ENCODE measurements around the gene AQP3.

Gene AQP3

GRCh38 chr9:33431420-33431819 lies 16.0 kb downstream of the AQP3 start:
- no peak for TF ChIP-seq EZH2phosphoT487 (conservative IDR thresholded peaks at IDR 0.05; ENCODE audit: low read length)
- TF ChIP-seq CTCF (IDR thresholded peaks at IDR 0.05; ENCODE audit: insufficient read depth, low read length, poor library complexity, severe bottlenecking) = no peak
- H2AFZ ChIP-seq (ENCODE audit: low read depth, low read length, severe bottlenecking) = no peak overlapping the region
- no peaks in the 10 kb centered on the region for H3K36me3 ChIP-seq (ENCODE audit: low read length)
- no peaks in the 10 kb centered on the region for H3K9me2 ChIP-seq (replicated peaks; ENCODE audit: insufficient read depth, low read length)
- no peak overlapping the region for H3K27ac ChIP-seq (ENCODE audit: low read depth, low read length)
- H4K20me1 ChIP-seq (ENCODE audit: low read depth, low read length) = no peaks in the 10 kb centered on the region
- H3K9ac ChIP-seq (ENCODE audit: low read length) = no peak overlapping the region
- H3K27me3 ChIP-seq (ENCODE audit: low read length) = no peaks in the 10 kb centered on the region
- no peaks in the 10 kb centered on the region for H3K9me3 ChIP-seq (ENCODE audit: insufficient read depth, low read length)
- H3F3A ChIP-seq (ENCODE audit: insufficient read depth) = no peaks in the 10 kb centered on the region
- no peaks in the 10 kb centered on the region for H3K79me2 ChIP-seq (ENCODE audit: insufficient read depth, low read length)
- H3K4me2 ChIP-seq (ENCODE audit: low read depth, low read length, poor library complexity, severe bottlenecking) = no peak overlapping the region
- no peak overlapping the region for H3K4me3 ChIP-seq (ENCODE audit: insufficient read depth, low read length, poor library complexity, severe bottlenecking)

GRCh38 chr9:33430942-33431341 lies 16.5 kb downstream of the AQP3 start:
- H3K79me2 ChIP-seq (ENCODE audit: insufficient read depth, low read length) = no peaks in the 10 kb centered on the region
- no peaks in the 10 kb centered on the region for H3F3A ChIP-seq (ENCODE audit: insufficient read depth)
- H3K9me3 ChIP-seq (ENCODE audit: insufficient read depth, low read length) = no peaks in the 10 kb centered on the region
- no peak overlapping the region for H3K27ac ChIP-seq (ENCODE audit: low read depth, low read length)
- no peaks in the 10 kb centered on the region for H3K9me2 ChIP-seq (replicated peaks; ENCODE audit: insufficient read depth, low read length)
- TF ChIP-seq EZH2phosphoT487 (conservative IDR thresholded peaks at IDR 0.05; ENCODE audit: low read length) (no peak), CTCF (IDR thresholded peaks at IDR 0.05; ENCODE audit: insufficient read depth, low read length, poor library complexity, severe bottlenecking) (no peak)
- no peaks in the 10 kb centered on the region for H4K20me1 ChIP-seq (ENCODE audit: low read depth, low read length)
- H3K9ac ChIP-seq (ENCODE audit: low read length) = no peak overlapping the region
- H2AFZ ChIP-seq (ENCODE audit: low read depth, low read length, severe bottlenecking) = no peak overlapping the region
- no peak overlapping the region for H3K4me3 ChIP-seq (ENCODE audit: insufficient read depth, low read length, poor library complexity, severe bottlenecking)
- H3K27me3 ChIP-seq (ENCODE audit: low read length) = no peaks in the 10 kb centered on the region
- H3K4me2 ChIP-seq (ENCODE audit: low read depth, low read length, poor library complexity, severe bottlenecking) = no peak overlapping the region
- H3K36me3 ChIP-seq (ENCODE audit: low read length) = no peaks in the 10 kb centered on the region

- Histone ChIP-seq H3K9ac (ENCODE audit: low read length) (no peak overlapping the region), H3K79me2 (ENCODE audit: insufficient read depth, low read length) (no peaks in the 10 kb centered on the region), H2AFZ (ENCODE audit: low read depth, low read length, severe bottlenecking) (no peak overlapping the region), H3K4me2 (ENCODE audit: low read depth, low read length, poor library complexity, severe bottlenecking) (no peak overlapping the region), H3F3A (ENCODE audit: insufficient read depth) (no peaks in the 10 kb centered on the region), H3K36me3 (ENCODE audit: low read length) (no peaks in the 10 kb centered on the region), H3K27ac (ENCODE audit: low read depth, low read length) (no peak overlapping the region), H3K4me3 (ENCODE audit: insufficient read depth, low read length, poor library complexity, severe bottlenecking) (no peak overlapping the region), H3K9me2 (replicated peaks; ENCODE audit: insufficient read depth, low read length) (no peaks in the 10 kb centered on the region), H3K9me3 (ENCODE audit: insufficient read depth, low read length) (no peaks in the 10 kb centered on the region), H4K20me1 (ENCODE audit: low read depth, low read length) (no peaks in the 10 kb centered on the region), H3K27me3 (ENCODE audit: low read length) (no peaks in the 10 kb centered on the region)
- no peak for TF ChIP-seq CTCF (IDR thresholded peaks at IDR 0.05; ENCODE audit: insufficient read depth, low read length, poor library complexity, severe bottlenecking)
- no peak for TF ChIP-seq EZH2phosphoT487 (conservative IDR thresholded peaks at IDR 0.05; ENCODE audit: low read length)
Observed at GRCh38 chr9:33429256-33429985, 18.0 kb downstream of the AQP3 start.
